ENCODE measurements around the gene ANXA2.

Gene ANXA2

GRCh38 chr15:60325905-60326304 is 71.9 kb downstream of the ANXA2 start:
- no peak overlapping the region for H3K4me3 ChIP-seq (ENCODE audit: low read depth, low read length)
- no peak for DNase-seq (ENCODE audit: low read depth)
- no peak for TF ChIP-seq CTCF (IDR thresholded peaks at IDR 0.05; ENCODE audit: low read depth, low read length, missing control alignments)

- TF ChIP-seq CTCF (IDR thresholded peaks at IDR 0.05; ENCODE audit: low read depth, low read length, missing control alignments) = no peak
- no peak for DNase-seq (ENCODE audit: low read depth)
- H3K4me3 ChIP-seq (ENCODE audit: low read depth, low read length) = no peak overlapping the region
Observed at GRCh38 chr15:60324706-60325438, 72.9 kb downstream of the ANXA2 start.

GRCh38 chr15:60323322-60323721 is 74.5 kb downstream of the ANXA2 start:
- DNase-seq (ENCODE audit: low read depth) = no peak
- no peak for TF ChIP-seq CTCF (IDR thresholded peaks at IDR 0.05; ENCODE audit: low read depth, low read length, missing control alignments)
- H3K4me3 ChIP-seq (ENCODE audit: low read depth, low read length) = no peak overlapping the region

GRCh38 chr15:60320365-60320764 is 77.4 kb downstream of the ANXA2 start:
- DNase-seq (ENCODE audit: low read depth) = no peak
- no peak overlapping the region for H3K4me3 ChIP-seq (ENCODE audit: low read depth, low read length)
- no peak for TF ChIP-seq CTCF (IDR thresholded peaks at IDR 0.05; ENCODE audit: low read depth, low read length, missing control alignments)

- H3K4me3 ChIP-seq (ENCODE audit: low read depth, low read length) = no peak overlapping the region
- TF ChIP-seq CTCF (IDR thresholded peaks at IDR 0.05; ENCODE audit: low read depth, low read length, missing control alignments) = no peak
- DNase-seq (ENCODE audit: low read depth) = no peak
Observed at GRCh38 chr15:60318216-60318867, 79.4 kb downstream of the ANXA2 start.

GRCh38 chr15:60316961-60317360 is 80.8 kb downstream of the ANXA2 start:
- TF ChIP-seq CTCF (IDR thresholded peaks at IDR 0.05; ENCODE audit: low read depth, low read length, missing control alignments) = no peak
- no peak for DNase-seq (ENCODE audit: low read depth)
- H3K4me3 ChIP-seq (ENCODE audit: low read depth, low read length) = no peak overlapping the region

GRCh38 chr15:60315878-60316277 is 81.9 kb downstream of the ANXA2 start:
- no peak for DNase-seq (ENCODE audit: low read depth)
- no peak overlapping the region for H3K4me3 ChIP-seq (ENCODE audit: low read depth, low read length)

More at GRCh38 chr15:60315878-60316277, 81.9 kb downstream of the ANXA2 start:
- TF ChIP-seq CTCF (IDR thresholded peaks at IDR 0.05; ENCODE audit: low read depth, low read length, missing control alignments) = no peak
